Progenitor cell of endocrine pancreas (in vitro differentiated cells): ENCODE results near the gene SESN1. TPM values are rescaled to one million over a fixed set of nuclear protein-coding genes. Genes with fewer than 3 reads are reported as not detected.
"Not testable (repeated sequence)": the region's sequence is repeated elsewhere in the genome, so short reads cannot be mapped to it uniquely, and the experiment has no call there.

Experiments used
- DNase-seq: peaks from one replicate; pipeline ENCODE4 v3.0.0; 2021; ENCODE audit warnings: low spot score; ENCODE audit not compliant: unreplicated experiment
- H3K27ac Mint-ChIP-seq: 2 replicates; pipeline ENCODE4 v1.8.0; 2021; ENCODE audit warnings: mild to moderate bottlenecking, moderate library complexity, mixed read lengths
- H3K27me3 Mint-ChIP-seq: 2 replicates; pipeline ENCODE4 v1.8.0; 2021; ENCODE audit warnings: mixed read lengths
- H3K36me3 Mint-ChIP-seq: 2 replicates; pipeline ENCODE4 v1.8.0; 2022; ENCODE audit warnings: mixed read lengths; ENCODE audit not compliant: insufficient read depth
- H3K4me1 Mint-ChIP-seq: 2 replicates; pipeline ENCODE4 v1.8.0; 2021; ENCODE audit warnings: low read depth, mixed read lengths
- H3K4me3 Mint-ChIP-seq: 2 replicates; pipeline ENCODE4 v1.8.0; 2021; ENCODE audit warnings: low read depth, mild to moderate bottlenecking, moderate library complexity, mixed read lengths
- H3K9me3 Mint-ChIP-seq: 2 replicates; pipeline ENCODE4 v1.8.0; 2021; ENCODE audit warnings: low read depth, mixed read lengths
- total RNA-seq: library from RNA; stranded (reverse); gene quantifications from 2 replicates; pipeline ENCODE4 v1.2.1, GENCODE V29; 2021
- TF ChIP-seq, protein P1 (sequence below): fragments of 200-600 bp; sonication (generic); IDR thresholded peaks from one replicate; pipeline ENCODE4 v1.5.0; 2021; ENCODE audit warnings: antibody characterized with exemption, mild to moderate bottlenecking; ENCODE audit not compliant: unreplicated experiment

SESN1 gene
- total RNA-seq, 1 donor from 2014 or later, result 23.9 TPM

- Mint-ChIP-seq H3K4me1 (peaks cover 18% of the 10 kb centered on the region), H3K27me3 (no peaks in the 10 kb centered on the region), H3K9me3 (no peaks in the 10 kb centered on the region), H3K36me3 (peaks cover 7% of the 10 kb centered on the region), H3K4me3 (no peak overlapping the region), H3K27ac (no peak overlapping the region)
- DNase-seq, result no peak
- TF ChIP-seq, protein P1, sequence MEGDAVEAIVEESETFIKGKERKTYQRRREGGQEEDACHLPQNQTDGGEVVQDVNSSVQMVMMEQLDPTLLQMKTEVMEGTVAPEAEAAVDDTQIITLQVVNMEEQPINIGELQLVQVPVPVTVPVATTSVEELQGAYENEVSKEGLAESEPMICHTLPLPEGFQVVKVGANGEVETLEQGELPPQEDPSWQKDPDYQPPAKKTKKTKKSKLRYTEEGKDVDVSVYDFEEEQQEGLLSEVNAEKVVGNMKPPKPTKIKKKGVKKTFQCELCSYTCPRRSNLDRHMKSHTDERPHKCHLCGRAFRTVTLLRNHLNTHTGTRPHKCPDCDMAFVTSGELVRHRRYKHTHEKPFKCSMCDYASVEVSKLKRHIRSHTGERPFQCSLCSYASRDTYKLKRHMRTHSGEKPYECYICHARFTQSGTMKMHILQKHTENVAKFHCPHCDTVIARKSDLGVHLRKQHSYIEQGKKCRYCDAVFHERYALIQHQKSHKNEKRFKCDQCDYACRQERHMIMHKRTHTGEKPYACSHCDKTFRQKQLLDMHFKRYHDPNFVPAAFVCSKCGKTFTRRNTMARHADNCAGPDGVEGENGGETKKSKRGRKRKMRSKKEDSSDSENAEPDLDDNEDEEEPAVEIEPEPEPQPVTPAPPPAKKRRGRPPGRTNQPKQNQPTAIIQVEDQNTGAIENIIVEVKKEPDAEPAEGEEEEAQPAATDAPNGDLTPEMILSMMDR, result no peak
Observed at GRCh38 chr6:109087661-109088264, 6.9 kb downstream of the SESN1 start.

GRCh38 chr6:109084146-109084545 is 10.5 kb downstream of the SESN1 start:
- not testable (repeated sequence) for H3K27ac Mint-ChIP-seq, H3K4me1 Mint-ChIP-seq, H3K4me3 Mint-ChIP-seq, DNase-seq, H3K36me3 Mint-ChIP-seq, H3K9me3 Mint-ChIP-seq, H3K27me3 Mint-ChIP-seq

DNA sequence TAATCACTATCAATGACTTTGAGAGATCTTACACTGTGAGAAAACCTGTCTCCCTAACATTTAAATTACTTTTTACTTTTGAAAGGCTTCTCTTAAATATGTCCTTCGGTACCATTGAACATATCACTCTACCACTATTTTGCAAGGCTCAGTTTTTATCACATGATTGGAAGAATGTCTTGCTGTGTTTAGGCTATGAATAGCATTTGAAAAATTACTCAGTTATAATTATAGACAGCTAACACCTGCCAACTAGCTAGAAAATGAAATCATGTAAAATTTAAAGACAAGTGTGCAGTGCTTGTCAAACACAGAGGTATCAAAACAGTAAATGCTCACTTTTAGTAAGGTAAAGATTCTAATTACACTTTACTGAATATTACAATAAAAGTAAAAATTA is 11.0 kb downstream of the SESN1 start:
- TF ChIP-seq, protein P1, result no peak
- H3K4me1 Mint-ChIP-seq, result peaks cover 3% of the 10 kb centered on the region
- DNase-seq, result no peak
- no peak overlapping the region for H3K27ac Mint-ChIP-seq
- H3K4me3 Mint-ChIP-seq, result no peak overlapping the region
- H3K27me3 Mint-ChIP-seq, result no peaks in the 10 kb centered on the region
- H3K9me3 Mint-ChIP-seq, result no peaks in the 10 kb centered on the region
- peaks cover 3% of the 10 kb centered on the region for H3K36me3 Mint-ChIP-seq

DNA sequence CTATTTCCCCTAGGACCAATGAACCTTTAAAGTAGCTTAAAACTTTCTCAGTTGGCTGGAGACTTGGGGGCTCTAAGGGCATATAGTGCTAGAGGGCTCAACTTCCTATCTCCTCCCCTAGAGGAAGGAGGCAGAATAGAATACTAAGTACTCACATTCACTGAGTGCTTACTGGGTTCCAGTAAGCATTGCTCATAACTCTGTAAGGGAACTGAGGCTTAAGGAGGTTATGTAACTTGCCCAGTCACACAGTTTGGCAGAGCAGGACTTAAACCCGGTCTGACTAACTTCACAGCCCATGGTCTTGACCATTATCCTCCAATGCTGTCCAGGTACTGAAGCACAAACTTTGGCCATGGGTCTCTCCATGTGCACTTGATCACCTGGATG is 12.5 kb downstream of the SESN1 start:
- H3K36me3 Mint-ChIP-seq, result peaks cover under 1% of the 10 kb centered on the region
- no peak overlapping the region for H3K27ac Mint-ChIP-seq
- TF ChIP-seq, protein P1, result no peak
- peaks cover under 1% of the 10 kb centered on the region for H3K4me1 Mint-ChIP-seq
- no peaks in the 10 kb centered on the region for H3K27me3 Mint-ChIP-seq
- H3K9me3 Mint-ChIP-seq, result no peaks in the 10 kb centered on the region
- DNase-seq, result no peak
- no peak overlapping the region for H3K4me3 Mint-ChIP-seq

DNA sequence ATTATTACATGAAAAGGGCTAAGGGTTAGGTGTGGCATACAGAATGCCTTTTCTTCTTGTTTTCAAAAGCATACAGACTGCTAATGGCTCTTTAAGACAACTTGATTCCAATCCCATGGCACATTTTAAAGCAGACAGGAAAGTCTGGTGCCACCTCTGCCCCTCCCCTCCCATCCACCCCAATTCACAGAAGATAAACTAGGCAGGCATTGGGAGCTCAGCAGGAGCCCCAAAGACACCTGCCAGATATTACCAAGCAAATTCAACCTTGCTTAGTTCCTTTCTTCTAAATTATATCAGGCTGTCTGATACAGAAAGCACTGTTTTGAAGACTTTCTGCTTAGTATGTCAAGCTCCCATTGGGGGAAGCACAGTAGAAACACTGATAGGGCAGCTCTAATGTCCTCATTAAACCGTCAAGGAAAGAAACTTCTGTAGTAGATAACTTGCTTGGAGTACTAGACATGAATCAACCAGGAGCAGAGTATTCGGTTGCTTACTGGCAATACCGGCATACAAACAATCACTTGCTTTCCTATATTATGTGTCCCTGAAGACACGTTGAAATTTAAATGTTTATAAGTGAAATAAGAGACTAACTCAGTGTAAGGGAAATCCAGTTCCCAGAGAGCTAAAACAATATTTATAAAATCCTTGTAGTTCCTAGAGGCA is 13.0 kb downstream of the SESN1 start:
- TF ChIP-seq, protein P1, result no peak
- no peaks in the 10 kb centered on the region for H3K4me1 Mint-ChIP-seq
- no peak for DNase-seq
- no peak overlapping the region for H3K4me3 Mint-ChIP-seq
- no peaks in the 10 kb centered on the region for H3K36me3 Mint-ChIP-seq
- H3K27ac Mint-ChIP-seq, result no peak overlapping the region
- no peaks in the 10 kb centered on the region for H3K27me3 Mint-ChIP-seq
- H3K9me3 Mint-ChIP-seq, result no peaks in the 10 kb centered on the region

DNA sequence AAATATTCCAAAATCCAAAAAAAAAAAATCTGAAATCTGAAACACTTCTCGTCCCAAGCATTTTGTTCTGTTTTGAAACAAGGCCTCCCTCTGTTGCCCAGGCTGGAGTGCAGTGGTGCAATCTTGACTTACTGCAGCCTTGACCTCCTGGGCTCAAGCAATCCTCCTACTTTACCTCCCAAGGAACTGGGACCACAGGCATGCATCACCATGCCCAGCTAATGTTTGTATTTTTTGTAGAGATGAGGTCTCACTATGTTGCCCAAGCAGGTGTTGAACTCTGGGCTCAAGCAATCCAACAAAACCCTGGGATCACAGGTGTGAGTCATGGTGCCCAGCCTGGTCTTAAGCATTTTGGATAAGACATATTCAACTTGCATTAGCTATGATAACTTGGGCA is 13.6 kb downstream of the SESN1 start:
- TF ChIP-seq, protein P1, result no peak
- no peaks in the 10 kb centered on the region for H3K9me3 Mint-ChIP-seq
- no peak overlapping the region for H3K4me3 Mint-ChIP-seq
- no peak overlapping the region for H3K27ac Mint-ChIP-seq
- no peak for DNase-seq
- H3K27me3 Mint-ChIP-seq, result no peaks in the 10 kb centered on the region
- no peaks in the 10 kb centered on the region for H3K36me3 Mint-ChIP-seq
- H3K4me1 Mint-ChIP-seq, result no peaks in the 10 kb centered on the region
